ENCODE measurements around the gene PLA2G6.

Gene PLA2G6

DNA sequence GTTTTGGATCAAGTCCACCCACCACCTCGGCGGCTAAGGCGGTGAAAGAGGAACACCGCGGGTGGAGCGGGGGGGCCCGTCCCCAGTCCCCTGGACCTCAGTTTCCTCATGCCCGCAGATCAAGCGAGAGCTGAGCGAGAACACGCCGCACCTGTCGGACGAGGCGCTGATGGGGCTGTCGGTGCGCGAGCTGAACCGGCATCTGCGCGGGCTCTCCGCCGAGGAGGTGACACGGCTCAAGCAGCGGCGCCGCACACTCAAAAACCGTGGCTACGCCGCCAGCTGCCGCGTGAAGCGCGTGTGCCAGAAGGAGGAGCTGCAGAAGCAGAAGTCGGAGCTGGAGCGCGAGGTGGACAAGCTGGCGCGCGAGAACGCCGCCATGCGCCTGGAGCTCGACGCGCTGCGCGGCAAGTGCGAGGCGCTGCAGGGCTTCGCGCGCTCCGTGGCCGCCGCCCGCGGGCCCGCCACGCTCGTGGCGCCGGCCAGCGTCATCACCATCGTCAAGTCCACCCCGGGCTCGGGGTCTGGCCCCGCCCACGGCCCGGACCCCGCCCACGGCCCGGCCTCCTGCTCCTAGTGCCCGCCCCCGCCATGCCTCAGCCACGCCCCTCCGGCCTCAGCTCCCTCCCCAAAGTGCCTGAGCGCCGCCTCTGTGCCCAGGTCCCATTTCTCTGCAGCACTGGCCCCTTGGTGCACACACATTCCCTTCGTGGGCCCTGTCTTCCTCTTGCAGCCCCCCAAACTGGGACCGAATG is 32.8 kb upstream of the PLA2G6 start:
- DNase-seq = no peak
- in situ Hi-C loops (cut with MboI; ENCODE audit: low pct_unique_long_range_greater_than_20kb, low sequenced_read_pairs) = no loop called here

DNA sequence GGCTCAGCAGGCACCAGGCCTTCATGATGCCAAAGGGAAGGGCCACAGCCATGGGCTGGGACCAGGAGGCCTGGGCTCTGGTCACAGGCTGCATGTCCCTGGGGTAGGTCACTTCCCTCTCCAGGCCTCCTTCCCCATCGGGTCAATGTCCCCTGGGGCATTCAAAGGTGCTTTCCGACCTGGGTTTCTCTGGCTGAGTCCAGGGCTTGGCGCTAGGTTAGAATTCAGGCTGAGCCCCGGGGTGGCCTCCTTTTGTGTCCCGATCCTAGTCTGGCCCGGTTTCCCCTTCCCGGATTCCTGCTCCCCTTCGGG is 32.3 kb upstream of the PLA2G6 start:
- DNase-seq = no peak
- in situ Hi-C loops (cut with MboI; ENCODE audit: low pct_unique_long_range_greater_than_20kb, low sequenced_read_pairs) = no loop called here

DNA sequence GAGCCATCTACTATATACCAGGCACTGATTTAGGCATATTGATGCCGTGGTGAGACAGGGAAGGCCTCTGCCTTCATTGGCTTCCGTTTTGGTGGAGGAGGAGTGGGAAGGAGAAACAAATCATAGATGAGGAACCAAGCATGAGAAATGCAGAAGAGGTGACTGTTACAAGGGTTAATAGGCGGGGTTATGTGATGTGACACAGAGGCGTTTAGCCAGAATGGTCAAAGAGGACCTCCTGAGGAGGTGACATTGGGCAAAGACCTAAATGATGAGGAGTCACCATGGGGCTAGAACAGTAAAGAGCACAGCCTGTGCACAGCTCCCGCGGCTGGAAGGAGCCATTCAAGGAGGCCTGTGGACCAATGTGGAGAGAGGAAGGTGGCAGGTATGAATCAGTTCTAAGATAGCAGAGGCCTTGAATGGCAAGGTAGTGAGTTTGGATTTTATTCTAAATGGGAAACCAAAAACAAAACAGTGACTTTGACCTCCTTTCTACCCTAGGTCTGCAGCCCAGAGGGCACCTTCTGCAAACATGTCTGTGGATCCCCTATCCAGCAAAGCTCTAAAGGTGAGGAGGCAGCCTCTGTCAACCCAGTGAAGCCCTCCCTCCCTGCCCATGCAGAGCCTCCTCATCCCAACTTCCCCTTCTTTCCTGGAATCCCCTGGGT is 31.8 kb upstream of the PLA2G6 start:
- DNase-seq = peak; percentile 41
- in situ Hi-C loops (cut with MboI; ENCODE audit: low pct_unique_long_range_greater_than_20kb, low sequenced_read_pairs) = no loop called here

DNA sequence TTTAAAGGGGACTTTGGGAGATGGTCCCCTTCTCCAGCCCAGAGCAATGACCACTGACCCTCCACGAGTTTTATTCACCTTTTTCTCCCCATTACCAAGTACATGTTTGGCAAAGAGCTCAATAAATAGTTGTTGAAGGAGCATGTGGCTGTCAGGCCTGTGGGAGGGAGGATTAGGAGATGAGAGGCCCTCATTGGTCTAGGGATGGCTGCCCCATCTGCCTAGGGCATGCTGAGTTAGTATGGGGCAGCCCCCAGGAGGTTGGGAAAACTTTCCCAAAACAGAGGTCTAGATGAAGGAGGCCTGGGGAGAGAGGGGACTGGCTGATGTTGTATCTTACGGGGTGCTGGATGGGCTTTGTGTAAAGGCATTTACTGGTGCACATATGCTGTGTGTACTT is 30.8 kb upstream of the PLA2G6 start:
- DNase-seq = no peak
- in situ Hi-C loops (cut with MboI; ENCODE audit: low pct_unique_long_range_greater_than_20kb, low sequenced_read_pairs) = no loop called here

DNA sequence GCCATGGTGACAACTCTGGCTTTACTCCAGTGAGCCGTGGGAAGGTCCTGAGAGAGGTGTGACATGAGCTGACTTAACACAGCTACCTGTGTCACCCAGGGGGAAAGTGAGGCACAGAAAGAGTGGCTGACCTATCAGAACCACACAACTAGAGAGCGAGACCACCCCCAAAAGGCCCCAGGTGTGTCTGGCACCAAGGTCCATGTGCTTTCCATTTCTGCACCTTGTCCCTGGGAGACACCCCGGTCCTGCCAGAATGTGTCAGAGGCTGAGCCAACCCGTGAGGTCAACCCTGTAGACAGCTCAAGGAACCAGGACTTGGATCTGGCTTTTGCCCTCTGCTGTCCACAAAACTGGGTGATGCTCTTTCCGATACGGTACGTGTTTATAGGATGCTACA is 29.9 kb upstream of the PLA2G6 start:
- in situ Hi-C loops (cut with MboI; ENCODE audit: low pct_unique_long_range_greater_than_20kb, low sequenced_read_pairs) = no loop called here
- no peak for DNase-seq

DNA sequence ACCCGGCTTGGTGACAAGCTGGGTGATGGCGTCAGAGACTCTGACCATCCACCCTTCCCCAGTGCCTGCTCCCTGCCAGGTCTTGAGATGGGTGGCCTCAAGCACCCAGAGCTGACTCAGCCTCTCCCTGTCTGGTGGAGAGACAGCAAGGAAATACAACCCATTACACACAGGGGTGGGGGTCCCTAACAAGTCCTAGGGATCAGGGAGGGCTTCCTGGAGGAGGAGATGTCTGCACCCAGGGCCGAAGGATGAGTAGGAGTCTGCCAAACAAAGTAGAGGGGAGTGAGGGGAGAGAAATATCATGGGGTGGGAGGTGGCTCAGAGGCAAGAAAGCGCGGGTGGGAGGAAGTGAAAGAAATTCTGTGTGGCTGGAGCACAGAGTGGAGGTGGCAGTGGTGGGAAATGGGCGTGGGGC is 26.9 kb upstream of the PLA2G6 start:
- in situ Hi-C loops (cut with MboI; ENCODE audit: low pct_unique_long_range_greater_than_20kb, low sequenced_read_pairs) = no loop called here
- DNase-seq = no peak

DNA sequence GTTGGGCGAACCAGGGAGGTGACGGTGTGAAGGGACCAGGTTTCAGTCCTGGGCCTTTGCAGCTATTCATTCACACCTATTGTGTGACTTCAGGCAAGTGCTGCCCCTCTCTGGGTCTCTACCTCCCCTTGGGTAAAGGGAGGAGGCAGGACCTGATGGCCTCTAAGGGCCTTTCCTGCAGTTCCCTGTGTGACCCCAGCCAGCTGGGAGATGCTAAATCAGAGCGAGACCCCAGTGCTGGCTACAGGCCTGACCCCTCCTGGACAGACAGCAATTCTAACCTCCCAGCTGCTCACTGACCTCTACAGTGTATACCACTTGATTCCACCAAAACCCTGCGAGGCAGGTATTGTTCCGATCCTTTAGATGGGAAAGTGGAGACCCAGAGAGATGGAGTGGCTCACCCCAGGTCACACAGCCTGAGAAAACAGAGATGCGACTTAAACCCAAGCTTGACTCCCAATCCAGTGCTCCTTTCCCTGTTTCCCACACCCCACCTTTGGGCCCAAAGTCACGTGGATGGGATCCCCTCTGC is 26.3 kb upstream of the PLA2G6 start:
- no peak for DNase-seq
- in situ Hi-C loops (cut with MboI; ENCODE audit: low pct_unique_long_range_greater_than_20kb, low sequenced_read_pairs) = no loop called here

DNA sequence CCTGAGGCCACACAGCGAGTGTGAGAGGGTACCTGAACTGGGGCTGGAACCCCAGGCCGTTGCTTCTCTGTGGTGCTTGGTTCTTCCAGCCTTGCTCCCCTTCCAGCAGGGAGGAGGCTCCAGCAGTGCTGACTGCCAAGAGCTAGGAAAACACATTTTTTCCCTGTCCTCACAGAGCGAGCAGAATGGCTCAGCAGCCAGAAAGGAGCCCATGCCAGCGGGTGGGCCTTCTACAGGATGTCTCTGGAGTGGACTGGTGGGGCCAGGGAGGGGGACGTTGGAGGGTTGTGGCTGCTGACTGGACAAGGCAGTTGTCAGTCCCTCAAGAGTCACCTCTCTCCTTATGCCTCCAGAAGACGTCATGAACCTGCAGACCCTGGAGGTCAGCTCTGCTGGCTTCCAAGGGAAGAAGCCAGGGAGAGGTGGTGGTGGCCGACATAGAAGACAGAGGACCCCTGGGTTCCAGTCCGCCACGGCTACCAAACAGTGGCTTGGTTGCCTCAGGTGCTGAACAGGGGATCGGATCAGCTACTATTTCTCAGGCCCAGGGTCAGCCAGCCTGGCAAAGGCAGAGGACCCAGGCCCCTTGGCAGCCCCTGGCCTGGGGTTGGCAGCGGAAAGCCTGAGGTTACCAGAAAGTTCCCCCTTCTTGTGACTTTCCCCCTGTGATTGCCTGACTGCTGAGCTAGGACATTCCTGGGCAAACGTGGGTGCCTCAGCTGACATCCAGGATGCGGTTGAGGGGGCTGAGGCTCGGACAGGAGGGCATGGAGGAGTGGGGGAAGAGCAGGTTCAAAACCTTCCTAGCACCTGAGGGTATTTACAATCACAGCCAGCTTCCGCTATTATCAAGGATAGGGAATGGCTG is 23.9 kb upstream of the PLA2G6 start:
- DNase-seq = no peak
- in situ Hi-C loops (cut with MboI; ENCODE audit: low pct_unique_long_range_greater_than_20kb, low sequenced_read_pairs) = no loop called here

DNA sequence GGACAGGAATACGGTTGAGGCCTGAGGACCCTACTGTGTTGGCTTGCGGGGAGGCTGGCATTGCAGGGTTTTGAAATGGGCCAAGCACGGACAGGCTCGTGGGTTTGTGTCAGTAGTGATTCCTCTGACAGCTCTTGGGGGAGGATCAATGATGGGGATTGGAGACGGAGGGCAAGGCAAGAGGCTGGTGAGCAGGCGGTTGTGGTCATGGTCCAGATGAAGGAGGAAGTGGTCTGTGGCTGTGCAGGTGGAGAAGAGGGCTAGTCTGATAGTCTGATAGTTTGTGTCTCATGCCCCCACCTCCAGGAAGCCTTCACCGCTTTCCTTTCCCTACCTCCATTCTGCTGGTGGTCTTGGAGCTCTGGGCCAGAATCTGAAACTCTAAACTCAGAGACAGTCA is 23.2 kb upstream of the PLA2G6 start:
- in situ Hi-C loops (cut with MboI; ENCODE audit: low pct_unique_long_range_greater_than_20kb, low sequenced_read_pairs) = no loop called here
- DNase-seq = peak; percentile 67

DNA sequence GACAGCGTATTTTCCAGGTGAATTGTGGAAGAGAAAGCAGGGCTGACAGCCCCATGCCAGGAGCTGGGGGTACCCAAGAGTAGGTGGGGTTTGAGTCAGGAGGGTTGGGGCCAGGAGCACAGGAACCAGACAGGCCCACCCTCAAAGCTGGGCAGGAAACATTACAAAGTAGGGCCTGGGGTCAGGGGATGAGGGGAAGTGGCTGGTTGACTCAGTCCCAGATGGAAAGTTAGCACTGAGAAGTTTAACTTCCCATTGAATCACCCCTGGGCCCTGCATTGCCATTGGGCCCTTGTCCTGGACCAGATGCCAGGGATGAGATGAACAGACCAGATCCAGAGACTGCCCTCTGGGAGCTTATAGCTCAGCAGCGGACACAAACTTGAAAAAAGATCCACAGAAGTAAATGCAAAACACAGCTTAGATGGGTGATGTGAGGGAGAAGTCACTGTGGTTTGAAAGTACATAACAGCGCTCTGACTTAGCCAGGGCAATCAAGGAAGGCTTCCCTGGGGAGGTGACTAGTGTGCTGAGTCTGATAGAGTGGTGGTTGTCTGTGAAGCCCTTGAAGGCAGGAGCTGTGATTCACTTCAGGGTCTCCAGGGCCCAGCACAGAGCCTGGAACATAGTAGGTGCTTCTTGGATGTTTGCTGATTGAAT is 22.4 kb upstream of the PLA2G6 start:
- in situ Hi-C loops (cut with MboI; ENCODE audit: low pct_unique_long_range_greater_than_20kb, low sequenced_read_pairs) = no loop called here
- no peak for DNase-seq

DNA sequence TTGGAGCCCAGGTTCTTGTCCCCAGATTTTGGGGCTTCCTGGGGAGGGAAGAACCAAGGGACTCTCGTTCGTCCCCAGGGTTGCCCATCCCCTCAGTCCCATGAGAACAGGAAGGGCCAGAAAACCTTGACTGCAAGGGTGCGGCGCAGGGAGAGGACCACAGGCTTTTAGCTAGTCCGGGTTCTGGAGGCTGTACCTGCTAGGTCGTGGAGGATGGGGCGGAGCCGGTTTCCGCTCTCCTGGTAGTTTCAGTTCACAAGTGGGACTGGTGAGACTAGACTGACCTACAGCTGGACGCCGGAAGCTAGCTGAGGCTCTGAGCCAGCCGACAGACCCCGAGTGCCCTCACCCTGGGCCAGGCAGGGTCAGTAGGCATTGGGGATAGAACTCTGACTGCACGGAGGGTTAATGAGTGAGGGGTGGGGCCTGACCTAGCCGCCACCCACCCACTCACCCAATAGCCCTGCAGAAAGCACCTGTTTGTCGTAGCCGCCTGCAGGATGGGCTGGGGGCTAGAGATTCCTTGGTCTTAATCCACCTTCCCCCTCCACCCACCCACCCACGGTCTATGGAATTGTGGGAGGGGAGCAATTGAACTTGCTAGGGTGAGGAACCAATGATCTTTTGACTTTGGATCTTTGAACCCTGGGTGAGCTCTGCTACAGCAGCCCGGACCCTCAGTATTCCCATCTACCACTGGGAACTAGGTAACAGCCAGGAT is 21.6 kb upstream of the PLA2G6 start:
- in situ Hi-C loops (cut with MboI; ENCODE audit: low pct_unique_long_range_greater_than_20kb, low sequenced_read_pairs) = no loop called here
- peak; percentile 27 for DNase-seq

DNA sequence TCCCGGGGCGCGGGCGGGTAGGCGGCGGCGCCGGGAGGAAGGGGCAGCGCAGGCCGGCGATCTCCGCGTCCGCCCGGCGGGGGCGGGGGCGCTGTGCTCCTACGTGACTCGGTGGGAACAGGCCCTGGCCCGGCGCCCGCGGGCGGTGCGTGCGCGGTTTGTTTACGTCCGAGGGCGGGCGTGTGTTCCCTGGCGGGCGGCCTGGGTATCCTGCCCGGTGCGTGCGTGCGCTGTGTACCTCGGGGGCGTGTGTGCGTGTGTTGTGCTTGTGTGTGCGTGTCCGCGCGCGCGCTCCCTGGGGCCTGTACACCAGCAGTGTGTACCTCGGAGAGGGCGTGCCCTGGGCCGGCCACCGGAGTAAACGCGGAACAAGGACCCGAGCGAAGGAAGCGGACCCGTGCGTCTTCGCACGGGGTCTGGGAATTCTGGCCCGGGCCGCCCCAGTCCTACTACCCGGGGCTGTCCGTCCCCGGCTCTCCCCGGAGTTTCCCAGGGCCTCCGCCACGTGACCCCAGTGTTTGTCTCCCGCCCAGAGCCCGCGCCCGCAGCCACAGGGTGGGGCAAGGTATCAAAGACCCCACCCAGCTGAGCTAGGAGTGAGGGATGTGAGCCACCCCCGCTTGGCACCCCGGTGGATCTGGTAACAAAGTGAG is 20.9 kb upstream of the PLA2G6 start:
- in situ Hi-C loops (cut with MboI; ENCODE audit: low pct_unique_long_range_greater_than_20kb, low sequenced_read_pairs) = no loop called here
- DNase-seq = peak; percentile 68

DNA sequence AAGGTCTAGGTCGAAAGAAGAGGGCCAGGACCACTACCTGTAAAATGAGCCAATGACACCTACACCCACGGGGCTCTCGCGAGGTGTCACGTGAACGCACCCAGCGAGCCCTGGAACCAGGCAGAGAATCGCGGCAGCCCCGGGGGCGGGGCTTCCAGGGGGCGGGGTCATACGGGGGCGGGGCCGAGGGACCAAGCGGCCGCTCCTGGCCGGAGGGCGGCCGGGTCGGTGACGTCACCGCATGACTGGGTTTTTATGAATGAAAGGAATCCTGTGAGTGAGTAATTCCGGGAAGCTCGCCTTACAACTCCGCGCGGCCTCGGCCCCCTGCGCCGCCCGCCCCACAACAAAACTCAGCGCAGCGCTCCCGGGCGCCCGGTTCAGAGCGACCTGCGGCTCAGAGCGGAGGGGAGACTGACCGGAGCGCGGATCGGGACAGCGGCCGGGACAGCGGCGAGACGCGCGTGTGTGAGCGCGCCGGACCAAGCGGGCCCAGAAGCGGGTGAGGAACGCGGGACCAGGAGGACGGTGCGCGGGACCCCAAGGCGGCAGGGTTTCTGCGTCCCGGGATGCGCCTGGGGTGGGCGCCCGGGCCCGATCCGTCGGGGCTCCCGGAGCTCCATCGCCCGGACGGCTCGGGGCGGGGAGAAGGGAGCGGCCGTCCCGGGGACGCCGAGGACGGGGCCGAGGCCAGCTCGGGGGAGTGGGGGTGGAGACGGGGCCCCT is 20.2 kb upstream of the PLA2G6 start, which contains the start of gene MAFF:
Gene MAFF (plus strand): TSS at position 284 of the 726 bp plus-strand sequence. CDS start 11,860 bp downstream, outside the sequence.
- DNase-seq = peak; percentile 89
- in situ Hi-C loops (cut with MboI; ENCODE audit: low pct_unique_long_range_greater_than_20kb, low sequenced_read_pairs) = no loop called here

DNA sequence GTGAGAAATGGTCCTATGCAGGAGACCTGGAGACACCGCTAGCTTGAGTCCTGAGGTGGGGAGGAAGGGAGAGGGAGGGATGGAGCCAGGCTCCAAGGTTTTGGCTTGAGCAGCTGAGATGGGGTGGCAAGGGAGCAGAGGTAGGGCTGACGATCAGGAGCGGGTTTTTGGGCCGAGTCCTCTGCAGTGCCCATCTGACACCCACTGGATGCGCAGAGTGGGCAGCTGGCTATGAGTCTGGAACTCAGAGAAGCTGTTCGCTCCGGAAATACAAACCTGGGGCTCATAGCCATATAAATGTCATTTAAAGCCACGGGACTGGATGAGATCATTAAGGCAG is 19.7 kb upstream of the PLA2G6 start:
- DNase-seq = no peak
- in situ Hi-C loops (cut with MboI; ENCODE audit: low pct_unique_long_range_greater_than_20kb, low sequenced_read_pairs) = no loop called here

DNA sequence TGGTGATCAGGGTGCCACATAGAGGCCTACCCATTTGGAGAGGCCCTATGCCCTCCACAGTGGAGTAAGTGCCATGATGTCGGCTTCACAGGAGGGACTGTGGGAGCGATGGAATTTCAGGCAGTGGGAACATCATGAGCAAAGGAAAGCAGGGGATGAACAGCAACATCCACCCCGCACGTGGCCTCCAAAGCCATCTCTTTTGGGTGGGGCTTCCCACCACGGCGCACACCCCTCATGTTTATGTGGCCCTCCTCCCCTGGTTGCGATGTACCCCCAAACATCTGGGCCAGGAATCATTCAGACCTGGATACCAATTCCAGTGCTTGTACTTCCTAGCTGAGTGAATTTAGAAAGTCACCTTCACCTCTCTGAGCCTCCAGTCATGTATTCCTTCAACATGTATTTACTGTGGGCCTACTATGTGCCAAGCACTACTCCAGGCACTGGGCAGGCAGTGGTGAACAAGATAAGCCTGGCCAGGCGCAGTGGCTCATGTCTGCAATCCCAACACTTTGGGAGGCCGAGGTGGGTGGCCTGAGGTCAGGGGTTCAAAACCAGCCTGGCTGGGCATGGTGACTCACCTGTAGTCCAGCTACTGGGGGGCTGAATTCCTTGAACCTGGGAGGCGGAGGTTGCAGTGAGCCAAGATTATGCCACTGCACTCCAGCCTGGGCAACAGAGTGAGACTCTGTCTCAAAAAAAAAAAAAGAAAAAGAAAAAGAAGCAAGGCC is 18.4 kb upstream of the PLA2G6 start:
- in situ Hi-C loops (cut with MboI; ENCODE audit: low pct_unique_long_range_greater_than_20kb, low sequenced_read_pairs) = no loop called here

DNA sequence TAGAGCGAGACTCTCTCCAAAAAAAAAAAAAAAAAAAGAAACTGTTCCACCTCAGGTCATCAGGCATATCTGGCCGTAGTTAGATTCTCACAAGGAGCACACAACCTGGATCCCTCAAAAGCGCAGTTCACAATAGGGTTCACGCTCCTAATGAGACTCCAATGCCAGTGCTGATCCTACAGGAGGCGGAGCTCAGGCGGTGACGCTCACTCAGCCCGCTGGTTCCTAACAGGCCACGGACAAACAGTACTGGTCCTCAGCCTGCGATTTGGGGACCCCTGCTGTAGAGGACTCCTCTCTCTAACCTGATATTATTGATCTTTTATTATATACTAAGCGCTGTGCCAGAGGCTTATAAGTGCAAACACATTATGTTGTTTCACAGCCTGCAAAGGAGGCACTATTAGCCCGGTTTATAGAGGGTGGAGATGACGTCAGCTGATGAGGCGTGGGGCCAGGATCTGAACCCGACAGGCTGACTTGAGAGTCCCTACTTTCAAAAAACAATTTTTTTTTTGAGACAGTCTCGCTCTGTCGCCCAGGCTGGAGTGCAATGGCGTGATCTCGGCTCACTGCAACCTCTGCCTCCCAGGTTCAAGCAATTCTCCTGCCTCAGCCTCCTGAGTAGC is 15.3 kb upstream of the PLA2G6 start:
- DNase-seq = no peak
- in situ Hi-C loops (cut with MboI; ENCODE audit: low pct_unique_long_range_greater_than_20kb, low sequenced_read_pairs) = no loop called here

More for the DNA sequence above, 18.4 kb upstream of the PLA2G6 start:
- DNase-seq = no peak

DNA sequence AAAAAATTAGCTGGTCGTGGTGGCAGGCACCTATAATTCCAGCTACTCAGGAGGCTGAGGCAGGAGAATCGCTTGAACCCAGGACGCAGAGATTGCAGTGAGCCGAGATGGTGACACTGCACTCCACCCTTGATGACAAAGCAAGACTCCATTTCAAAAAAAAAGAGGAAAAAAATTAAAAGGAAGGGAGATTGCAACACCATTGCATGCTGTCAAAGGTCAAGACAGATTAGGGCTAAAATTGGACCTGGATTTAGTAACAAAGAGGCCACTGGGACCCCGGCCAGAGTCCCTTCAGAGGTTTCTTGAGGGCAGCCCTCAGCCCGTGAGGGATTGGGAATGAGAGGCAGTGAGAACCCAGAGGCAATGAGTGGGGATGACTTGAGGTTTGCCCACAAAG is 11.9 kb upstream of the PLA2G6 start:
- peak; percentile 40 for DNase-seq
- in situ Hi-C loops (cut with MboI; ENCODE audit: low pct_unique_long_range_greater_than_20kb, low sequenced_read_pairs) = no loop called here

All from KBM-7 (cell line).